Stomach (tissue), 4 donors: ENCODE results near the gene PHF21B.

Source experiments
- EP300 ChIP-seq: sonication (generic); formaldehyde crosslinking; IDR thresholded peaks from one replicate; pipeline ENCODE4 v1.6.1; 2017; ENCODE audit warnings: antibody characterized with exemption
- POLR2A ChIP-seq, 4 donors: fragments of 450-650 bp; IDR thresholded peaks; one replicate each; pipeline ENCODE4 v1.6.1; 2016; ENCODE audit warnings: antibody characterized with exemption in 4 of 4, control low read depth in 2 of 4, mild to moderate bottlenecking in 1 of 4, moderate library complexity in 1 of 4
- POLR2AphosphoS5 ChIP-seq, 3 donors: sonication (generic); formaldehyde crosslinking; IDR thresholded peaks; one replicate each; pipeline ENCODE4 v1.6.1; 2016; ENCODE audit warnings: antibody characterized with exemption in 3 of 3
- TF ChIP-seq, protein P1 (sequence below), 7 experiments: fragments of 450-650 bp in 4 of 7; fragments of 200-600 bp in 3 of 7; sonication (generic) in 3 of 7; IDR thresholded peaks; one replicate each; pipeline ENCODE4 v1.5.1; 2016 to 2019; ENCODE audit warnings: antibody characterized with exemption in 7 of 7, control low read depth in 2 of 7, mild to moderate bottlenecking in 1 of 7

DNA sequence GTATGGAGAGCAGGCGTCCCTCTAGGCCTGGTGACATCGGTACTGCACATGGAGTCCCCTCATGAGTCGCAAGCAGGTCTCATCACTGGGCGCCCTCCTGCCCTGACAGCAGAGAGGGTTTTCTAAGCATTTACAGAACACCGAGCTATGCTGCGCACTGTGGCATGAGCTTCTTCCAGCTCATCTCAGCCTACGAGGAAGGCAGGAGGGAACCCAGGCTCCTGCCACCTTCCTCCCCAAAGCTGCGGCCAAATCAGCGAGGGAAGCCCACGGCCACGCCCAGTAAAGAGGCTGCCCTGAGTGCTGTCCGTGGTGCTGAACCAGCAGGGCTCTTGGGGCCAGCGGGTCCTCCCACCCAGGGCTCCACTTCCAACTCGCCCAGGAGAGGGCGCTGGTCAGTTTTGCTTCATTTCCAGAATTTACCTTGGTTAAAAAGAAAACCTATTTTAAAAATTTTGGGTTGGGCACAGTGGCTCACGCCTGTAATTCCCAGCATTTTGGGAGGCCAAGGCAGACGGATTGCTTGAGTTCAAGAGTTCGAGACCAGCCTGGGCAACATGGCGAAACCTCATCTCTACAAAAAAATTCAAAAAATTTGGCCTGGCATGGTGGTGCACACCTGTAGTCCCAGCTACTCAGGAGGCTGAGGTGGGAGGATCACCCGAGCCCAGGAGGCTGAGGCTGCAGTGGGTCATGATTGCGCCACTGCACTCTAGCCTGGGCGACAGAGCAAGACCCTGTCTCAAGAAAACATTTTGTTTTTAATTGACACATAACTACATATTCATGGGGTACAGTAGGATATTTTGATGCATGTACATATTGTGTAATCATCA lies 34.2 kb downstream of the PHF21B start:
- TF ChIP-seq, protein P1, sequence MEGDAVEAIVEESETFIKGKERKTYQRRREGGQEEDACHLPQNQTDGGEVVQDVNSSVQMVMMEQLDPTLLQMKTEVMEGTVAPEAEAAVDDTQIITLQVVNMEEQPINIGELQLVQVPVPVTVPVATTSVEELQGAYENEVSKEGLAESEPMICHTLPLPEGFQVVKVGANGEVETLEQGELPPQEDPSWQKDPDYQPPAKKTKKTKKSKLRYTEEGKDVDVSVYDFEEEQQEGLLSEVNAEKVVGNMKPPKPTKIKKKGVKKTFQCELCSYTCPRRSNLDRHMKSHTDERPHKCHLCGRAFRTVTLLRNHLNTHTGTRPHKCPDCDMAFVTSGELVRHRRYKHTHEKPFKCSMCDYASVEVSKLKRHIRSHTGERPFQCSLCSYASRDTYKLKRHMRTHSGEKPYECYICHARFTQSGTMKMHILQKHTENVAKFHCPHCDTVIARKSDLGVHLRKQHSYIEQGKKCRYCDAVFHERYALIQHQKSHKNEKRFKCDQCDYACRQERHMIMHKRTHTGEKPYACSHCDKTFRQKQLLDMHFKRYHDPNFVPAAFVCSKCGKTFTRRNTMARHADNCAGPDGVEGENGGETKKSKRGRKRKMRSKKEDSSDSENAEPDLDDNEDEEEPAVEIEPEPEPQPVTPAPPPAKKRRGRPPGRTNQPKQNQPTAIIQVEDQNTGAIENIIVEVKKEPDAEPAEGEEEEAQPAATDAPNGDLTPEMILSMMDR (IDR thresholded peaks at IDR 0.05): peak in 5 of 7 experiments; percentile 24 to 61 (median 49)
- TF ChIP-seq EP300 (no peak), POLR2A (IDR thresholded peaks at IDR 0.05) (no peak), POLR2AphosphoS5 (IDR thresholded peaks at IDR 0.05) (peak in 1 of 3 donors; percentile 45)
